ENCODE data around the gene GAS2.

GRCh38 chr11:22769081-22769480, 102.7 kb downstream of the GAS2 start:
- TF ChIP-seq POLR2A (IDR thresholded peaks at IDR 0.05) (no peak), CTCF (IDR thresholded peaks at IDR 0.05) (no peak)
